Endometrial microvascular endothelial cells (primary cell): Measurements from ENCODE around the gene RNF144A. TPM values are rescaled to one million over a fixed set of nuclear protein-coding genes. Genes with fewer than 3 reads are reported as not detected.

Source experiments
- in situ Hi-C: cut with HindIII; loops from 2 replicates; pipeline ENCODE4 v1.10.0; 2017; ENCODE audit warnings: low sequenced_read_pairs, low pct_unique_long_range_greater_than_20kb; ENCODE audit errors: inconsistent ontology term
- total RNA-seq: library from RNA; depleted of rRNA; stranded (reverse); fragments of >200 nt; gene quantifications from one replicate; pipeline ENCODE4 v1.2.3, GENCODE V29; 2015; ENCODE audit errors: inconsistent ontology term

RNF144A gene
- total RNA-seq, 1 donor from 2014 or later: 8.7 TPM

DNA sequence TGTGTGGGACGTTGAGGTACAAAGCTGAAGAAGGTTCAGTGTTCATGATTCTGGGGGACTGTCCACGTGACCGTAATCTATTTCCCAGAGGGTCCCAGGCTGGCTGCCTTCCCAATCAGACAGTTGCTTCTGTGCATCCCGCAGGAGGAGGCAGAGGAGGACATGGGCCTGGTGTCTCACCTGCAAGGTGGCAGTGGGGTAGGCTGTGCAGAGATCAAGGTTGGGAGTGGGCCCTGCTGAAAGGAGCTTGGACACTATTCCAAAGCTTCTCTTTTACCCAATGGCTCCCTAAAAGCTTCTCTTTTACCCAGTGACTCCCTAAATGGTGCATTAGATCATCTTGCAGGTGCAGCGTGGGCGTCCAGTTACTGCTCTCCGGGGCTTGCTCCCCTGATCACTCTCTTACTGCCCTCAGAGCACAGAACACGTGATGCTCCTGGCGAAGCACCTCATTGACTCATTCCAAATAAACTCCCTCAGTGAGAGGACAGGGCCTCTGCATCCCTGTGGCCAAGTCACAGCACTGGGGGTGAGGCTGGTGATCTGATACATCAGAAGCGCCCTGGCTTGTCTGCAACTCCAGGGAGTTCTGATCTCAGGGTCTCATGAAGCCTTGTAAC lies 41.5 kb downstream of the RNF144A start:
- in situ Hi-C loops: no loop called here

DNA sequence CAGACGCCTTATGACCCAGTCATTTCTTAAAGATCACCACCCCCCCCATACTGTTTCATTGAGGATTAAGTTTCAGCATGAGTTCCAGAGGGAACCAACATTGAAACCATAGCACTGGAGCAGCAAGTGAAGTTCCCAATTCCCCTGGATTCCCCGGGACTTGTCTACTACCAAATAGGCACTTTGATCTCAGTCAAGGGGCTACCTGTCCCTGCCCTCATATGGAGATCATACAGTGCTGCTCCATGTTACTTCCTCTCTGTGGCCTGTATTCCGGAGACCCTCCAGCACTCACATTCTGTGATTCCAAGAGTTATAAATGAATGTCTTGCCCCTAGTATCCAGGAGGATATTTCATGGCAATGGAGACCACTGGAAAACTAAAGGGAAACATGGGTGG lies 42.5 kb downstream of the RNF144A start:
- in situ Hi-C loops: no loop called here

DNA sequence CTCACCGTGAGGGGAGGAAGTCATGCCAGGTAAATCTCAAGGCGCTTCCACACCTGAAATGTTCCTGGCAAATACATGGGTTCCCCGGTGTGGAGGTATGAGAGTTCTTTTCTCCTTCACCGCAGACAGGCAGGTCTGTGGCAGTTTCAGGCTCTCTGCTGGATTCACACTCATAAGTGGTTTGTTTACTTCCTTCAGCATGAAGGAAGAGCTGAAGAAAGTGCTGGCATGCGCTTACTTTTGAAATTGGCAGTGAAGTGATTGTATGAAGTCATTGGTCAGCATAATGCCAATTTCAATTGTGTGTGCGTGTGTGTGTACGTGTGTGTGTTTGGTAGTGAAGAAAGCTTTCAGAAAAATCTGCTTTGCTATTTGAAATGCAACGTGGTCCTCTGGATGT lies 43.4 kb downstream of the RNF144A start:
- in situ Hi-C loops: no loop called here

DNA sequence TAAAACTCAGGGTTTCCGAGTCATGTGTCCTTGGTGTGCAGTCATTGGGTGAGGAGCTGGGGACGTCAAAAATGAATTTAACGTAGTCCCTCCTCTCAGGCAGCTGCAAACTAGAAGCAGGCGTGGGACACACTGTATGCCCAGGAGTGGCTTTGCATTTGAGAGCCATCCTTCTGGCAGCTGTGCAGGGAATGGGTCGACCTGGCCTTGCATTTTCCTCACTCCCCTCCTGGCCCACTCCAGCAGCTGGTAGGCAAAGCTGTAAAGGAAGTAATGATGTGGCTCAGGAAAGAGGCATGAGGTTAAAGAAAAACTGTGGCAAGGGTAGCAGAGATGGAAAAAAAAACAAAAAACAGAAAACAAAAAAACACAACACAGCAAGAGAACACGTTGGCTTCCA lies 46.5 kb downstream of the RNF144A start:
- in situ Hi-C loops: no loop called here

DNA sequence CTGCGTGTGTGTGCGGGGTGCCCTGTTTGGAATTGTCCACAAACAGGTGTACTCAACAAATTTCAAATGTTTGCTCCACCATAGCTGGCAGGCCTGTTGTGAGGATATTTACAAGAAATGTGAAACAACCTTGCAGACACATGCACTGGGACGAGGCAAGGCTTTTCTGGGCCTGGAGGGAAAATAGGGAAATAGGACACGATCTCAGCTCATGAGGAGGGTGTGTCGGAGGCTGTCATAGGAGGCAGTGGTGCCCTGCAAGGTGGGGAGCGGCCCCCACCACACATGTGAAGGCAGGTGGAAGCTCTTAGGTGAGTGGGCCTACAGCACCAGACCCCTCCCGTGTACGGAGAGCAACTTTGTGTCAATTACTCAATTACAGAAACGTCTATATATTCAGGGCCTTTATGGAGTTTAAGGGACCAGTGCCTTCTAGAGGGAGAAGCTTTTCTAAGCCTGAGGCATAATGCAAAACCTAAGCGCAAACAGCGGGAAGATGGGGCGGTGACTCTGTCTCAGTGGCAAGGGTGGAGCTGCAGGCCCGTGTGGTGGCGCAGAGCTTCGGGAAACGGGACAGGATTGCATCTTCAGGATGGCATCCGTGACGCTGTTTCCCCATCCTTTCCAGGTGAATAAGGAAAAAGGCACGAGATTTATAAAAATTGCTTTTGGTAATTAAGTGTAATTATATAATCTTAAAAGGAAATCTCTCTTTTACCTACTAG lies 48.0 kb downstream of the RNF144A start:
- in situ Hi-C loops: no loop called here

DNA sequence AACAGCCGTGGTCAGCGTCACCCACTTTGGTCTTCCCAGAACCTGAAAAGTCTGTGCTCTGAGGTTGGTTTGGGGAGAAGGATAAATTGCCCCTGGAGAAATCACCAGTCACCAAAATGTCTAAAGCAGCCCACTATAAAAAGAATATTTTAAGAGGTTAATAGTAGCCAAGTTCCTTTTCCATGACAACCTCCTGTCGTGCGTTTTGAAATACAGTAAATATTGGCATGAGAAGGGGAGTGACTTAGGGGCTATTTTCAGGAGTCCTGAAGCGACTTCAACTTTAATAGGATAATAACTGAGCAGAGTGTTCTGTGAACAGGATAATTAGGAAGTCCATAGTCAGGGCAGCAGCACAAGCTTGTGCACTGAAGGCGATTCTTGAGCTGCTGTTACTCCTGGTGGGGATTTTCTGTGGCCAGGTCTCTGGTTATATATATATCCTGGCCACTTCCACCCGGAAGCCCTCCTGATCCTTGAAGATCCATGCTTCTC lies 49.3 kb downstream of the RNF144A start:
- in situ Hi-C loops: no loop called here

DNA sequence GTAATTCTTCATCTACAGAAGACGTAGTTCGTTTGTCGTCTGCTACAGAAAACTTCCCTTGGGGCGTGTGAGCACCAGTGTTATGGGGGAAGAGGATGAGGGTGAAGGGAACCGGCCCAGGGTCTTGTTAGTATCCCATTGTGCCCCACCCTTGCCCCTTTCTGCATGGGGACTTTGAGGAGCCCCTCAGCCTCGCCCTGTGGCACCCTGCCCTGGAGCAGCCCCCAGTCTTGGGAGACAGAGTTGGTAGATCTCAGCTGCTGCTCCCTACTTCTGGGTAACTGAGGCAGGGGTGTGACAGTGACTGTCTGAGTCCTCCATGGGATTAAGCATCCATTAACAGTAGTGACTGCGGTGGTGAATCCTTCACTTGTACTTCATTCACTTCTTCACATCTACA lies 50.1 kb downstream of the RNF144A start:
- in situ Hi-C loops: no loop called here

DNA sequence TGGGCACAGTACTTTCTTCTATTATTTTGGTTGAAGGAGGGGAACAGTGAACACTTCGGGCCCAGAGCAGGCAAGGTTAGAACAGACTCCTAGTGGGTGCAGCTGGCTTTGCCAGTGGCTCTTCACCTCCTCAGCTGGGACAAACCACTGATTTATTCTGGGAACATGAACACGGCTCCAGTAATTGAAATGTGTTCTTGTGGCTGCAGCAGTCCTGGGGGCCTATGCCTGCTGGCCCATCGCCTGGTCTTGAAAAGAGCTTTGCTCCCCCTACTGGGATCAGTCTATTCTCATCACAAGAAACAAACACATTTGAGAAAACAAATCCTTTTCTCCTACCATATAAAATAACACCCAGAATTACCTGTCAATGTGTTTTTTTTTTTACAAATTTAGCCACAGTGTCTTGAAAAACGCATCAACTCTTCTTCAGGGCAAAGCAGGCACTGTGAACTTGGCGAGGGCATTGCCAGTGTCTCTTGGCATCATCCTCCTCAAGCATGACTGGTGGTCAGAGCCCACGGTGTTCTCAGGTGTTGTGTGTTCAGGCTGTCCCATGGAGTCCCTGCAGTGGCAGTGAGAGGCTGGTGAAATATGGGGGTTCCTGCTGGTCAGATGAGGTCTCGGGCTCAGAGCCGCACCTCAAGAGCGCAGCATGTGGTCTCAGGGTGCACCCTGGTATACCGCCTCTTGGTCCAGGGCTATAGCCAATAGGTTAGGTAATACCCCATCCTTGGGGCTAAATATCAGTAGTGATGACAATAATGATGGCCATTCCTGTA lies 51.3 kb downstream of the RNF144A start:
- in situ Hi-C loops: no loop called here

DNA sequence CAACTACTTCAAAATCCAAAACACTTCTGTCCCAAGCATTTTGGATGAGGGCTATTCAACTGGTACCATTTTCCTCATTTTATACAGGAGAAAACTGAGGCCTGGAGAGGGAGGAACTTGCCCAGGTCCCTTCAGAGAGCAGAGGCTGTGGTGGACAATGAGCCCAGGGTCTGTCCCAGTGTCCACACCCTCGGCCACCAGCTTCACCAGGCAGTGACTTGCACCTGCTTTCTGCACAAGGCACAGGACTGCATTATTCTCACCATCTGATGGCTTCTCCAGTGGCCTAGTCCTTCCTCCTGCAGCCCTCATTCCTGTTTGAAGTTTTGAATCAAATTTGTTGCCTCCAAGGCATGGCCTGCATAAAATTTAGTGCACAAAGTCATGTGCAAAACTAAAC lies 53.3 kb downstream of the RNF144A start:
- in situ Hi-C loops: no loop called here

DNA sequence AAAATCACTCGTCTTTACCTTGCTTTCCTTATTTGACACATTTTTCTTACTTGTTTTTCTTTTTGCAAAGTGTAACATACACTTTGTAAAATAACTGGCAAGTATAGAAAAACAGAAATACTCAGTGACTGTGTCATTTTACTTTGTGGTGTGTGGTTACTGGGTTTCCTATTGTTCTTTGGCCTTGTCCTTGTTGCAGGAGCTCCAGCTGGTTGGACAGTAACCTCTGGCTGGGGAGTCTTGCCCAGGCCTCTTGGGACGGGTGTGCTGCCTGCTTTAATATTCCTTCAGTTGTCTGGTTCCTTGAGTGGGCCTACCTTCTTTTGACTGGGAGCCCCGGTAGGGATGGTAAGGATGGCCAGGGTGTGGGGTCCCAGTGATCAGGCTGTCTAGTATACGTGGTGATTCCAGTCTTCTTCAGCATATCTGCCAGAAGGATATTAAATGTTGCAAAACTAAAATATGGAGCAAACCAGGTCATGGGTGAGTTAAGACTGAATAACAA lies 53.8 kb downstream of the RNF144A start:
- in situ Hi-C loops: no loop called here

DNA sequence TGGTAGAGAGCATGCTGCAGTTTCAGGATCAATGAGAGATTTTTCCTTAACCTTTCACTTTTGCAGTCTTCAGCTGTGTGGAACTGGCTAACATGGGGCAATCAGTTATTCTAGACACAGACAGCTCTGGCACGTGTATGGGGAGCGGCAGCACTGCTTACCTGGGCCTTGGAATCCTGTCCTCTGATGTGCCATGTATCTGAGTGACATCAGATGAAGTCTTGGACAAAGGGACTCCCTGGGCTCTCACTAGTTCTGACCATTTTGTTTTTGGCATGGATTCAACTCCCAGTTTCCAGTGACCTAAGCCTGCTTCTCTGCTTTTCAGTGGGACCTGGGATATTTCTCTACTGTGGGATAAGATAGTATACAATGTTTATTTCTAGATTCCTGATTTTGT lies 54.3 kb downstream of the RNF144A start:
- in situ Hi-C loops: no loop called here

DNA sequence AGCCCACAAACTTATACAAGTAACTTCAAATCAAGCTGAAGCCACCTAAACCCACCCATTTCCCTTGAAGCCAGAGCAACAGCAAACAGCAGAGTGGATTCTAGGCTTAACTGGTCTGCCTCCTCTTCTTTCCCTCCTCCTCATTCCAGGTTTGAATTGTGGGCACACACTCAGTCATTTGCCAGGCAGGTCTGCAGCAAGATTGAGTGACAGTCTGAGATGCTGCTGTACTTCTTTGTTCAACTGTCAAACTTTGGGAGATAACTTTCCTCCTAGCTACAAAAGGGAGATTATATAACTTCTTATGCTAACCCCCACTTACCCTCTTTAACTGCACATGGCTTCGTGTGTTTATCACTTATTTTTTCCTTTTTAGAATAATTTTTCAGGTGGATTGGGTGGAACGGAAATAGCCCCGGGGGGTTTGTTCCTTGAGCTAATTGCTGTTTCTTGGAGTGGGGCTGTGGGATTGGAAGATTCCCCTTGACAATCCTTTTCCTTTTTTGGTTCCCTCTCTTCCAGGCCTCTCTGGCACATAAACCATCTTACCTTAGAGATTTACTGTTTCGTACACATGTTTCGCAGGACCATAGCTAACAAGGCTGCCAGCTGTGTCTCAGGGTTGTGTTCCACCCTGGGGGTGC lies 55.0 kb downstream of the RNF144A start:
- in situ Hi-C loops: no loop called here

DNA sequence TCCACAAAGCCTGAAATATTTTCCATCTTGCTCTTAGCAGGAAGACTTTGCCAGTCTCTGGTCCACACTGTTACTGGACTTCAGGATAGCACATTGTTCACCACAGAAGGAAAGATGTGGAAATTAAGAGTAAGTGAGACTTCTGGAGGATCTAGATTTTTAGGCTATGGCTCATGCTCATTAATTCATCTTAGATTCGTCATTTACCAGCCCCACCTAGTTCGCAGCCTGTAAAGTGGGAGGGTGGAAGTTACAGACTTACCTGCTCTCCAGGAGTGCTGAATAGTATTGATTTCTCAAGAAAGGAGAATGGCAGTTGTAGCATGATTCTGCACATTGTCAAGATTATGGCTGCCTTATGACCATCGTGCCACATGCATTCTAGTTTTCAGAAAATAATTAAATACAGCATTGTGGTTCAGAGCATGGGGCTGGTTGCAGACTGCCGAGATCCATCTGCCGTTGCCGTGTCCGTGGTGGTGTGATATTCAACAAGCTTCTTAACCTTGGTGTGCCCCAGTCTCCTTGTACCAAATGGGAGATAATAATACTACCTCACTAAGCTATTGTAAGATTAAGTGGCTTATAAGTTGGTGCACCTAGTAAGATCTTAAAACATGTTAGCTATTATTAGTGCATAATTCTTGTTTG lies 56.8 kb downstream of the RNF144A start:
- in situ Hi-C loops: no loop called here

DNA sequence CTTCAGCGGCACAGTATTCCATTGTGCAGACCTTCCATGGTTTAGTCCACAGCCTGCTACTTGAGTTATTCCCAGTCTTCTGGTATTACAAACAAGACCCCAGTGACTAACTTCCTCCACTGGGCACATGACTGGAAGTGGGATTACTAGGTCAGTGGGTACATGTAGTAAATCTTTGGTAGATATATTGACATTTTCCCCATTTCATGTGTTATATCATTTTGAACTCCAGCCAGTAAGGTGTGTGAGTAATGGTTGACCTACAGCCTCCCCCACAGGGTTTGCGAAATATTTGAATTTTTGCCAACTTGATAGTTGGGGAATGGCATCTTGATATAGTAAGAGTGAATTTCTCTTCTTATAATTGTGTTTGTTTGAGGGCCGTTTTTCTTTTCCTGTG lies 58.8 kb downstream of the RNF144A start:
- in situ Hi-C loops: no loop called here

DNA sequence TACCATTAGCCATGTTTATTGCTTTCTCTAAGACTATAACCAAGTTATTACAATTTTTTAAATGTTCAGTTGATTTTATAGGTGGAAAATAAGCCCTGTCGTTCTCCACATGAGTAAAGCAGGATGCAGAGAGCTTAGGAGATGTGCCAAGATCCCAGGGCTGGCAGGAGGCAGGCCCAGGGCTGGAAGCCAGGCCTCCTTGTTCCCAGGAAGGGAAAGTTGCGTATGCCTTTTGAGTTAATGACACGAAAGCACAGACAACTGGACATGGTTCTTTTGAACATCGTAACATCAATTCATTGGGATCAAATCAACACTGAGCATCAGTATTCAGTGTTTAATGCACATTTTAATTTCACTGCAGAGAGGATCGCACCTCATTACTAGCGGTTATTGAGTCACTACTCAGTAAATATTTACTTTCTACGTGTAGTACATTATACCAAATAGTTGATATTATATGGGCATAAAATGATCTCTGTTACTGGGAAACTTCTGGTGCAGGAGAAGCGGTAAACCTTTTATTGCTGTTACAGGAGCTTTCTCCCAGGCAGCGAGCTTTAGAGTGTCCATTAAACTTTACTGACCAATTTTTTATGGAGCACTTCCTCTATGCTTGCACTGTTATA lies 60.0 kb downstream of the RNF144A start:
- in situ Hi-C loops: no loop called here

DNA sequence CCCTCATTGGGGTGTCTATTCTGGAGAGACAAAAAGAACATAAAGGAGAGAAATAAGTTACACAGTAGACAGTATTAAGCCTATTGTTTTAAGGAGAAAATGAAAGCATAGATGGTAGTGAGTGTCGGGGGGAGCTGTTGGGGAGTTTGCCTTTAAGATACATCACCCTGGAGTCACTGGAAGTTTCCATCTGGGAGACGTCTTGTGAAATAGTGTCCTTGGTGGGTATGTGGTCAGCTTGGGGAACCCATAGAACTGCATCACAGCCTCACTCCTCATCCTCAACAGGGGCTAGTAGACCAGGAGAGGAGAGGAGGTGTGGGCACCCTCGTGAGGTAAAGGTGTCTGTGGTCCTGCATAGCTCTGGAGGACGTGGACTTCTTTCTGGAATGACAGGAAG lies 60.6 kb downstream of the RNF144A start:
- in situ Hi-C loops: no loop called here

DNA sequence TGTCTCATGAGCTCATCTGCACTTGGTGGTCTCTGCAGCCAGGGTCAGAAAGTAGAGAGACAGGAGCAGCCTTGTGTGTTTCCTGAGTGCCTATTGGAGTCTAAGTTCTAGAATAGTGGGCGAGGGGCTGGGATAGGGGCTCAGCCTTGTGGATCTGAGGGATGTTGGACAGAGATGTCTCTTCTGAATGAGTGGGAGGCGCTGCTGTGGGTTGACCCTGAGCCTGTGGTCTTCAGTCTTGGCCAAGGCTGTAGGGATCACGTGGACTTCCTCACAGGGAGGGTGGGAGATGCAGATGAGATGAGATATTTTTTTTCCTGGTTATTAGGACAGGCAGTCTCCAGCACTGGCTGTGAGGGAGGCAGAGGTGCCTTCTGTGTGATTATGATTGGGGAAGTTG lies 61.8 kb downstream of the RNF144A start:
- in situ Hi-C loops: no loop called here

DNA sequence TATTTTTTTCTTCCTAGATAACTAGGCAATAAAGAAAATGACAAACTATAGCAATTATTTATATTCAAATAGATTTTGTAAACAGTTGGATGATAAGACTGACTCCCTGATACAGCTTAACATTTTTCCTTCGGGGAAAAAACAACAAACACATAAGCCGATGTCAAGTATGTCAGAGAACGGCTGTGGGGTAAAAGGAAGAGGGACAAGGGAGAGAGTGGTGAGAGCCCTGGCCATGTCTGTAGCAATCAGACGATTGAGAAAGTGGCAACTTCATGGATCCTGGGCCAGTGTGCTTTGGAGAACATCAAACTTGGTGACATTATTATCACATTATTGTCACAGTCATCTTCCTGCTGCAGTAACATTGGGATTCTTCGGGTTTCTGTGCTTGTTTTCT lies 65.2 kb downstream of the RNF144A start:
- in situ Hi-C loops: no loop called here
